Measurements from ENCODE around the gene C16orf82.
"Not testable (repeated sequence)": the region's sequence is repeated elsewhere in the genome, so short reads cannot be mapped to it uniquely, and the experiment has no call there.

The C16orf82 gene
- 0 reads per million in 18 experiments for total RNA-seq

GRCh38 chr16:27066668-27067537 lies at the start of gene C16orf82:
Gene C16orf82 (plus strand): TSS chr16:27066927.
- no peak for DNase-seq

DNA sequence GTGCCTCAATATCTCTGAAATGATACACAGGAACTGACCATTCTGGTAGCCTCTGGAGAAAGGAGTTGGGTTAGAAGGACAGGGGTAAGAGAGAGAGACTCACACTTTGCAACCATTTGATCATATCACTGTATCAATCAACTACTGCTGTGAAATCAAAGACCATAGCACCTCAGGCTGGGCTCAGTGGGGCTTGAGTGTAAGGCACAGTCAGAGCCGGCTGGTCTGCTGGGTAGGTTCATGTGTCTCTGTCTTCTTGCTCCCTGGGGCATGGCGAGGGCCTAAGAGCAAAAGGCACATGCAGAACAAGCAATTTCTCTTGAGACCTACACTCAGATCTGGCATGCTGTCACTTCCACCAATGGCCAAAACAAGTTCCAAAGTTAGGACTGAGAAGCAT lies 46.7 kb upstream of the C16orf82 start:
- no peak for DNase-seq

GRCh38 chr16:27024010-27024409 lies 42.7 kb upstream of the C16orf82 start:
- DNase-seq: no peak

- no peak for DNase-seq
These were observed 41.1 kb upstream of the C16orf82 start for GRCh38 chr16:27025581-27025980.

DNA sequence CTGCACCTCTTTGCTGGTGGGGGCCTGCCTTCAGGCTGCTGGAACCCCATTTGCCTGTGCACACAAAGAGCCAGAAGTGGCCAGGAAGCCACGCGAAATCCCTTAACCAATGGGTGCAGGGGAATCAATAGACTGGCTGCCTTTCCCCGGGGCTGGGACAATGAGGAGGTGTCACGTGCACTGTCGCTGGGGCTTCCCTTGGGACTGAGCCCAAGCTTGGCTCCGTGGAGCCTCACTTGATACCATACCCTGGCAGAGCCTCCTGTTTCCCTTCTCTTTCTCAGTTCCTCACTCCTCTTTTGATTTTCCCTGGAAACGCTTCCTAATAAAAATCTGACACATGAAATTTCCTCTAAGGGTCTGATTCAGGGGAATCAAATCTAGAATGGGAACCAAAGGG lies 38.8 kb upstream of the C16orf82 start:
- no peak for DNase-seq

GRCh38 chr16:27028591-27029110 lies 38.1 kb upstream of the C16orf82 start:
- no peak for DNase-seq

DNA sequence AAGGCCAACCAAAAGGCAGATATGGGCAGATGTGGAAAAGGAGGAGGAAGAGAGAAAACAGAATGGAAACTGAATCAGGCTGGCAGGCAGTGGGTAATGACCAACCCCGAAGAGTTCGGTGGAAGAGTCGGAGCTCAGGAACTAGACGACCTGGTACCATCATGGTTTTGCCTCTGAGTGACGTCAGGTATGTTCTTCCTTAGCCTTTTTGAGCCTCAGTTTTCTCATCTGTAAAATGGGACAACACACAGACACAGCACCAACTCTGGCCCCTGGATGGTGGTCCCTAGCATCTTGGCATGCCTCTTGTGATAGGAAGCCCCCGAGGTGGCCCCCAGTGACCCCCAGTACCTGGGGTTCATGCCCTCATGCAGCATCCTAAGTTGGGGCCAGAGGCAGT lies 37.2 kb upstream of the C16orf82 start:
- no peak for DNase-seq

DNA sequence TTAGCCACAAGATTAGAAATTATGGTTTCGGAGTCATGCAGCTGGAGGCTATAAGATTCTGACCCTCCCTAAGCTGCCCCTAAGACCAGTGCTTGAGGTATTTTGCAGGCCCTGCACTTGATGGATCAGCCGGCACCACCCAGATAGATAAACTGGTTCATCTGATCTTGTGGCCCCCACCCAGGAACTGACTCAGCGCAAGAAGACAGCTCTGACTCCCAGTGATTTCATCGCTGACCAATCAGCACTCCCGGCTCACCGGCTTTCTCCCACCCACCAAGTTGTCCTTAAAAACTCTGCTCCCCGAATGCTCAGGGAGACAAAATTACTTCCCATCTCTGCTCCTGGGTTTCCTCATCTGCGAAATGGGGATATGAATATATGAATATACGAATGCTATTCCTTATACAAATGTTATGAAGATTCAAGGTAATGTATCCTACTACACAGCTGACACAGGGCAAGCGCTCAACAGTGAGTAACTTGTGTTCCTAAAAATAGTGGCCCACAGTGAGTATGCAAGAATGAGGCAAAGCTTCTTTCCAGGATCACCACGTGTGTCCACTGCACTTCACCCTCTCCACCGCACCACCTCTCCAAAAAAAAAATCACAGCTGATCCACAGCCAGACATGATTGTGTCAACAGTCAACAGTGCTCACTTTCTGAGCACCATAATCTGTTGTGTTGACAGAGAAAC lies 33.3 kb upstream of the C16orf82 start:
- no peak for DNase-seq

DNA sequence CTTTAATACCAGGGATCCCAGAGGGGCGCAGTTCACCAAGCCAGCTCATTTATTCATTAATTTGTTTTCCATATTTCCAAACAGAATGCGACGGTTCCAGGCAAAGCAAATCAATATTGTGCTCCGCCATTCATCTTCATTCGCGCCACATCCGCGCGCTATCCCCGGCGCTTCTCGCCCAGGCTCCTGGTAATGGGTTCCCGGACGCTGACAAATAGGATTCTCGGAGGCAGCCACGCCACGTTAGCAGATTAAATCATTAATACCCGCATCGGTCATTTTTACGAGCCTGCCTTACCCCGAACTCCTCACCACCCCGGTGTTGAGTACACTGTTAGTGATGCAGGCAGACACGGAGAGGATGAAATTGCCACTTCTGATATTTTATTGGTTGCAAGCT lies 26.0 kb upstream of the C16orf82 start:
- no peak for DNase-seq

DNA sequence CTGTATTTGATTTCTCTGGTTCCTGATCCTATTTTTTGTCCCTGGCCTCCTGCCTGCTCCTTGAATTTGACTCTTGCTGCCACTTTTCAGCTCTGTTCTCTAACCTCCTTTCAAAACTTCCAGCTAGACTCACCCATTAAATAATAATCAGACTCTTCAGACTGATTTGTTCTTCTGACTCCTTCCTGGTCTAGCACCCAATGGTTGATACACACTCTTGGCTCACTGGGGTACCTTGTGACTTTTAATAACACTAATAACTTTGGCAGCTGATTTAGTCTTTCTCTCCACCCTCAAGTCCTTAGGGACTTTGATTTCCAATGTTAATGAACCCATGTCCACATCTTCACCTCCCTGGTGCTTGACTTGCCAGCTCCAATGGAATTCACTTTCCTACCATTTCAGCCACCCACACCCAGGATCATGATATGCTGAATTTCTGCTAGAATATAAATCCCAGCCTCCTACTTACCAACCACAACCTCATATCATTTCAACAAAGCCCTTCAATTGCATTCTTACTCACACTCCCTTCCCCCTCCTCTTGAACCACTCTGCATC lies 19.7 kb upstream of the C16orf82 start:
- DNase-seq: no peak

DNA sequence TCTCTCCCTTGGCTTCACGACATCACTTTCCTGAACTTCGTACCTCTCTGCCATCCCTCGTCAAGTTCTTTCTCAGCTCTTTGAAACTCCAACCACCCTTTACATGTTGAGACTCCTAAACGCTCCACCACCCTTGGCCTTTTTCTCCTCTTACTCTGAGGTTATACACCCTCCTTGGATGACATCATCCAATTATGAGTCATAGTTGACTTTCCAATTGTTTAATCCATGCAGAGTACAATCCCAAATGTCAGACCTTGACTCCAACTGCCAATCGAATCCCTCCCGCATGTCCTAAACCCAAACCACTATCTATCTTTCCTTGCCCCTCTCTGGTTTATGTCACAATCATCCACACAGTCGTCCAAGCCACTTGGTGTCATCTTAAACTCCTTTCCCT lies 18.4 kb upstream of the C16orf82 start:
- no peak for DNase-seq

- no peak for DNase-seq
These were observed 17.6 kb upstream of the C16orf82 start for GRCh38 chr16:27049117-27049516.

DNA sequence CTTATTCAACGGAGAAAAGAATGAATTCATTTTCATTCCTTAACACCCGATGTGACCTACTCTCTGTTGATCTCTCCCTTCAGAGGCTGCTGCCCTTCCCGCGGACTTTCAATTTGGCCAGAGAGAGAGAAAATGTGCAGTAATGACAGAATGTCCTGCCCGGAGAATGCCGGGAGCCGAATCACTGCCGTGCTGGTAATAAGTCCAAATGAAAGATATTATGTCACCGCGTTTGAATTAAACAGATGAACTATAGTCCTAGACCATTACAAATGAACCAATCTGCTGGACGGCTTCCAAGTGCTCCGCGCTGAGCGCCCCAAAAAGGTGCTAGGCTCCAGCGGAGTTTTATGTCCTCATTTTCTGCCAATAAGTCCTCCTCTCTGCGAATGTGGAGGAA lies 14.7 kb upstream of the C16orf82 start:
- no peak for DNase-seq

GRCh38 chr16:27053996-27054395 lies 12.7 kb upstream of the C16orf82 start:
- DNase-seq: no peak

- no peak for DNase-seq
These were observed 8.4 kb upstream of the C16orf82 start for GRCh38 chr16:27058299-27058698.

- DNase-seq: no peak
These were observed 4.0 kb downstream of the C16orf82 start for GRCh38 chr16:27070776-27071175.

GRCh38 chr16:27073733-27074132 lies 7.0 kb downstream of the C16orf82 start:
- no peak for DNase-seq

- DNase-seq: no peak
These were observed 14.2 kb downstream of the C16orf82 start for GRCh38 chr16:27080895-27081294.

DNA sequence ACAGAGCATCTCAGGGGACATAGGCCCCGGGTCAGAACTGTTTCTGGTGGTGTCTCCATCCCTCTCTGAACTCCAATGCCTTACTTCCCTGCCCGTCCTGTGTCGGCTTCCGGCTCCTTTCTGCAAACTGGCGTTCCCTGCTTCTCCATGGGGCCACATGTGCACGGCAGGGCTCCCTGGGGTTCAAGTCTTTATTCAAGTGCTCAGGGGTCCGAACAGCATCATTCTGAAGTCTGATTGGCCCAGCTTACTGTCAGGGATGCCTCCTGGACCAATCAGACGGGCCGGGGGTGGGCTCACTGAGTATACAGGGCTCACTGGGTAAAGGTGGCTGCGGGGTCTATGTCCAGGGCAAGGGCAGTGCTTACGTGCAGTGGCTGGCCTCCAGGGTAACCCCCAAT lies 17.1 kb downstream of the C16orf82 start:
- no peak for DNase-seq

- no peak for DNase-seq
These were observed 17.7 kb downstream of the C16orf82 start for GRCh38 chr16:27084307-27085028.

GRCh38 chr16:27085182-27085581 lies 18.5 kb downstream of the C16orf82 start:
- no peak for DNase-seq

- DNase-seq: not testable (repeated sequence)
These were observed 19.3 kb downstream of the C16orf82 start for GRCh38 chr16:27086031-27086430.

DNA sequence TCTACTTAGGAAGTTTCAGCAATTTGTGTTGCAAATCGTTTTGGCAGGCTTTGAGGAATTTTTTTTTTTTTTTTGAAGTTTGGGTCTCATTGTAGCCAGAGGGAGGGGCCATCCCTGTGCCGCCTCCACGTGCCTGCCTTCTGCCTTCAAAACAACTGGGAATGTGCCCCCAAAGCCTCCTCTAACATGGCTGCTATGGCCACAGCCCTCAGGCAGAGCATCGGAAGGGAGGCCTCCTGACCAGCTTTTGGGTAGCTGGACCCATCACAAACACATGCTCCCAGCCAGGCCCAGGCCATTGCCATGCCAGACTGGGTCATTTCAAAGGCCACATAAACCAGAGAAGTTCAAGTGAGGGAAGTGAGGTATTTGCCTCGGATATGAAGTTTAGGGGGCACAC lies 21.5 kb downstream of the C16orf82 start:
- DNase-seq: no peak

All from inflammatory macrophage (primary cell).